Measurements from ENCODE around the gene TERB2.
"Not testable (repeated sequence)": the region's sequence is repeated elsewhere in the genome, so short reads cannot be mapped to it uniquely, and the experiment has no call there.

The TERB2 gene
- total RNA-seq = 0 reads per million in 2 donors

GRCh38 chr15:44956388-44956787 is at the start of gene TERB2:
Gene TERB2 (plus strand): TSS chr15:44956687. CDS start chr15:44956719, 32 bp downstream.
- no peak for DNase-seq

DNA sequence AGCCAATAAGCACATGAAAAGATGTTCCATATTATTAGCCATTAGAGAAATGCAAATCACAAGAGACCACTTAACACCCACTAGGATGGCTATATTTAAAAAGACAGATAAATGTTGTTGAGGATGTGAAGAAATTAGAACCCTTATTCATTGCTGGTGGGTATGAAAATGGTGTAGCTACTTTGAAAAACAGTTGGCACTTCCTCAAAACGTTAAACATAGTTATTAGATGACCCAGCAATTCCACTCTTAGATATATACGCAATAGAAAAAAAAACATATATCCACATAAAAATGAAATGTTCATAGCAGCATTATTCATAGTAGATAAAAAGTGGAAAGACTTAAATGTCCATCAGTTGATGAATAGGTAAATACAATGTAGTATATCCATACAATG is 47.1 kb upstream of the TERB2 start:
- no peak for DNase-seq

GRCh38 chr15:44910981-44911625 is 45.4 kb upstream of the TERB2 start:
- DNase-seq = no peak

GRCh38 chr15:44912186-44912585 is 44.3 kb upstream of the TERB2 start:
- not testable (repeated sequence) for DNase-seq

GRCh38 chr15:44912974-44913448 is 43.5 kb upstream of the TERB2 start:
- DNase-seq = not testable (repeated sequence)

GRCh38 chr15:44918136-44918535 is 38.4 kb upstream of the TERB2 start:
- DNase-seq = no peak

DNA sequence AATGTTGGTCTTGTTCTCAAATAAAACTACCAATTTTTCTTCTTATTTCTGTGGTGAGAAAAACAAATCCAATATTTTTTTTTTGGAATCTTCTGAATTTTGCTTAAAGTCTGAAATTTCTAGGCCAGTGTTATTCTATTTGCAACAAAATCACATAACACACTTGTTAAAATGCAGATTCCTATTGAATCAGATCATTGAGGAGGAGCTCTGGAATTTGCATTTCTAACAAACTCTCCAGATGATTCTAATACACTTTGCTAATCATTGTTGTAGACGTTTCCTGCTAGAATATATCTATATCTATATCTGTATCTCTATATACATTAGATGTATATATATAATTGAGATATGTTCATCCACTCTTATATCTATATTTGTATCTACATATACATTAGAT is 27.8 kb upstream of the TERB2 start:
- DNase-seq = not testable (repeated sequence)

DNA sequence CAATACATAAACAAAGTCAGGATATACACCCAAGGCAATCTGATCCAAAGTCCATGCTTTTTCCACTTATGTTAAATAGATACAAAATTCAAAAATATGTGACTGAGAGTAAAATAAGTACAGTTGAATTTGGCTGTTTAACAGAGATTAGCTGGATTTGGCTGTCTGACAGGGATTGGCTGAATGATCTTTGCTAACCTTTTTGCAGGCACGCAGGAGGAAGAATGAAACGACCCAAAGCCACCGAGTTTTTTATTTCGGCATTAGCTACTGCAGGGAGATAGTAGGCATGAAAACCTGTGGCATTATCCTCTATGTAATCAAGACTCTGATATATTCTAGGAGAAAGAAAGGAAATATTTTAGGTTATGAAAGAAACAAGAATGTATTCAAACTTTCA is 26.2 kb upstream of the TERB2 start:
- DNase-seq = not testable (repeated sequence)

- DNase-seq = not testable (repeated sequence)
Measured at GRCh38 chr15:44958302-44958701, 1.8 kb downstream of the TERB2 start.

DNA sequence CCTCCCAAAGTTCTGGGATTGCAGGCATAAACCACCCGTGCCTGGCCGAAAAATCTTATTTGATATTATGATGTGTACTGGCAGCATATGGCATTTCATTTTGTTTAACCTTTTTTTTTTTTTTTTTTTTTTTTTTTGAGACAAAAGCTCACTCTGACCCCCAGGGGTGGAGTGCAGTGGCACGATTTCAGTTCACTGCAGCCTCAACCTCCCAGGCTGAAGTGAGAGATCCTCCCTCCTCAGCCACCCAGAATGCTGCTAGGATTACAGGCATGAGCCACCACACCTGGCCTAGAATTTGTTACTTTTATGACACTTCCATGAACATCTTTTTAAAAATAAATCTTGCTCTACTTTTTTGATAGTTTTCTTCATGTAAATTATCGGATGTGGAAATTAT is 12.0 kb downstream of the TERB2 start:
- no peak for DNase-seq

GRCh38 chr15:44971036-44971435 is 14.5 kb downstream of the TERB2 start:
- DNase-seq = no peak

- not testable (repeated sequence) for DNase-seq
Measured at GRCh38 chr15:44976183-44976582, 19.7 kb downstream of the TERB2 start.

DNA sequence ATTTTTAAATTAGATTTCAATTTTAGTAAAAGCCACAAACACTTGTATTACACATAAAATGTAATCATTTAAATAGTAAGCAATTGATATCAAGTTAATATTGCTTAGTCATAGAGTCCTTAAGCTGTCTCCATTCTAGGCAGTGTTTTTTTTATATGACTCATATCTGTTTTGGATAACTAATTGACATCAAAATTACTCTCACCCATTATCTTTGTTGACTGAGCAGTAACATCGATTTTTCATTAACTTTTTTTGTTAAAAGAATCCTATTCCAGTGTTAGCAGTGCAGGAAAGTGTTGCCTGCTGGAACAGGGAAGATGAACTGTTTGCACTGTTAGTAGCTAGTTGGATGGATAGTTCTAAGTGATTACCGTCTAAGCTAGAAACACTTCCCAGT is 21.3 kb downstream of the TERB2 start:
- DNase-seq = not testable (repeated sequence)

DNA sequence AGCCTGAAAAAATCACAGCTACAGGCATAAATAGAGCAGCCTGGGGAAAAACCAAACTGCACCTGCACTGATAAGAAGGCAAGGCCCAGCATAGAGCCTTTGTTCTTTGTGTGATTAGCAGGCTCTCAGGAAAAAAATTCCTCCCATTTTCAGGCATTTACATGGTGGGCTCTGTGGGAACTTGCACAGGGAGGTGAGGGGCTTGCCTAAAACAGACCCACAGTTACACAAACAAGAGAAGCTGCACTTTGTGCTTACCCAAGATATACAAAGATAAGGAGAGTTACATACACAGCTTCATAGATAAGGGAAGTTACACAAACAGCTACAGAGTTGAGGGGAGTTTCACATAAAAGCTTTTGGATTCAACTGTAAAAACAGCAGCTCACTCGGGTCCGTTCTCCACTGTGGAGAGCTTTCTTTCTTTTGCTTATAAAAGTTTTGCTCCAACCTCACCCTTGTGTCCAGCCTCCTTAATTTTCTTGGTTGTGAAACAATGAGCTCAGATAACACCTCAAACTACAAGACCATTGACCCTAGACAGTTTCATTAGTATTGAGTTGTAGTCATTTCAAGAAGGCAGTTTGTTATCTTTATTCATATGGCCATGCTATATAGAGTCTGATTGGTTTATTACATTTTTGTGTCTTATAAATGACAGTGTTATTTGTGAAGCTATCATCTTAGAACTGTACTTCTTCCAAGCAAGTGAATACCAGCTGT is 23.3 kb downstream of the TERB2 start:
- DNase-seq = not testable (repeated sequence)

DNA sequence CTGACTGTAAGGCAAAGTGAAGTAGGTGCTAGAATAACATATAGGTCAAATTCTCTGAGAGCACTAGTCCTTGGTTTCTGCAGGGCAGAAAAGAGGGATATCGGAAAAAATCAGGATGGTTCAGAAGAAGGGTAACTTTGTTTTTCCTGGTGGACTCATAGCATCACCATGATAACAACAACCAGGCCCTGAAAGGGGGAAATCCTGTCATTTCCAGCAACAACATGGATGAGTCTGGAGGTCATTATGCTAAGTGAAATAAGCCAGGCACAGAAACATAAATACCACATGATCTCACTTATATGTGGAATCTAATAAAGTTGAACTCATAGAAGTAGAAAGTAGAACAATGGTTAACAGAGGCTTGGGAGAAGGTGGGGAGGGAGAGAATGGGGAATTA is 27.7 kb downstream of the TERB2 start:
- not testable (repeated sequence) for DNase-seq

- not testable (repeated sequence) for DNase-seq
Measured at GRCh38 chr15:44986346-44987055, 30.0 kb downstream of the TERB2 start.

GRCh38 chr15:44987711-44988110 is 31.2 kb downstream of the TERB2 start:
- not testable (repeated sequence) for DNase-seq

DNA sequence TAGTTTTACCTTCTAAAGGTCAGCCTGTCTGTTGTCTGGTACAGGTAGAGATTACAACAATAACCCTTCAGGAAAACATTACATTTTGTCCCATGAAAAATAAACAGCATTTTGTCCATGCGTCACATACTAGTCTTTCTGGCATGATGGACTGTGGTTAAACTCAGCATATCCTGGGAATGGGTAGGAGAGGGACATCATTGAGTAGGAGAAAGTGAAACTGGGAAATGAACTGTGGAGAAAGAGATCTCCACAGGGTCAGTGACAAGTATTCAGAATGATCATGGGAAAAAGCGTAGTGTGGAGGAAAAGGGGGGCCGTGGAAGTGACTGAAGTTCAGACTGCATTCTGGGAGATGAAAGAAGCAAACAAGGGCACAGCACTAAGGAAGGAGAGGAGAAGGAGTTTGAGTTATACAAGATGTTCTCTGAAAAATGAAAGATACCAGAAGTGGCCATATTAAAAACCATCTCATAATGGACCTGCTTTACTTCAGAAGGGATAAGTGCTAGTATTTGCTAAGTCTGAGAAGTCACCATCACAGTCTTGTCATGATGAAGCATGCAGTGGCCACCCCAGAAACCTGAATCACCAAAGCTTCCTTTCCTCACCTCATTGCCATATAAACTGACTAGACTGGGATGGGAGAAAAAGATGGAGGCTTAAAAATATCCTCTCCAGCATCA is 31.8 kb downstream of the TERB2 start:
- not testable (repeated sequence) for DNase-seq

DNA sequence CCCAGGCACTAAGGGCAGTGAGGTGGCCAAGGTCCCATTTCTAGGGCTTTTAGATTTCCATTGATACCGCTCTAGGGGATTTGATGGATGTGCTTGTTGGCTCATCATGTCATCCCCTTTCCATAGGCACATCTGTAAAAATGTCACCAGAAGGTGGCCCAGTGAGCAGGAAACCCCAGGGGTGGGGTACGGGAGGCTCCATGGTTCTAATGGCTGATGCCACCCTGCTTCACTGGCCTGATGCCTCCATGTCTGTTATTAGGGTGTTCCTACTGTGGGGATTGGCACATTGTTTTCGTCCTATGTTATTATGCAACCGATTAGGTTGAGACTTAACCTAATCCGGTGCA is 32.4 kb downstream of the TERB2 start:
- not testable (repeated sequence) for DNase-seq

GRCh38 chr15:44997632-44998031 is 41.1 kb downstream of the TERB2 start:
- DNase-seq = not testable (repeated sequence)

DNA sequence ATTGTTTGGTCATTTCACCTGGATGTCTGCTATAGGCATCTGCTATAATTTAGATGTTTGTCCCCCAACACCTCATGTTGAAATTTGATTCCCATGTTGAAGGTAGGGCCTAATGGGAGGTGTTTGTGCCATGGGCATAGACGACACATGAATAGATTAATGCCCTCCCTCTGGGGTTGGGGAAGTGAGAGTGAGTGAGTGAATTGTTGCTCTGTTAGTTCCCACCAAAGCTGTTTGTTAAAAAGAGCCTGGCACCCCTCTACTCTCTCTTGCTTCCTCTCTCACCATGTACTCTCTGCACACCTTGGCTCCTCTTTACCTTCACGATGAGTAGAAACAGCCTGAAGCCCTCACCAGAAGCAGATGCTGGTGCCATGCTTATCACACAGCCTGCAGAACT is 42.6 kb downstream of the TERB2 start:
- DNase-seq = no peak

DNA sequence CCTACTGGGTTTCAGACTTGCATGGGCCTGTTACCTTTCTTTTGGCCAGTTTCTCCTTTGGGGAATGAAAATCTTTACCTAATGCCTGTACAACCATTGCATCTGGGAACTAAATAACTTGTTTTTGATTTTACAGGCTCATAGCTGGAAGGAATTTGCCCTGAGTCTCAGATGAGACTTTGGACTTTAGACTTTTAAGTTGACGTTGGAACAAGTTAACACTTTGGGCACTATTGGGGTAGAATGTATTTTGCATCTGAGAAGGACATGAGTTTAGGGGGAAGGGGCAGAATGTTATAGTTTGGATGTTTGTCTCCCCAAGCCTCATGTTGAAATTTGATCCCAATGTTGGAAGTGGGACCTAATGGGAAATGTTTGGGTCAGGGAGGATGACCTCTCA is 44.7 kb downstream of the TERB2 start:
- not testable (repeated sequence) for DNase-seq
